ENCODE data around the gene SLC12A9. TPM values are rescaled to one million over a fixed set of nuclear protein-coding genes. Genes with fewer than 3 reads are reported as not detected.
"Not testable (repeated sequence)": the region's sequence is repeated elsewhere in the genome, so short reads cannot be mapped to it uniquely, and the experiment has no call there.

The SLC12A9 gene
- polyA plus RNA-seq, 3 donors: 27.1 to 37.7 (median 37.4) TPM

DNA sequence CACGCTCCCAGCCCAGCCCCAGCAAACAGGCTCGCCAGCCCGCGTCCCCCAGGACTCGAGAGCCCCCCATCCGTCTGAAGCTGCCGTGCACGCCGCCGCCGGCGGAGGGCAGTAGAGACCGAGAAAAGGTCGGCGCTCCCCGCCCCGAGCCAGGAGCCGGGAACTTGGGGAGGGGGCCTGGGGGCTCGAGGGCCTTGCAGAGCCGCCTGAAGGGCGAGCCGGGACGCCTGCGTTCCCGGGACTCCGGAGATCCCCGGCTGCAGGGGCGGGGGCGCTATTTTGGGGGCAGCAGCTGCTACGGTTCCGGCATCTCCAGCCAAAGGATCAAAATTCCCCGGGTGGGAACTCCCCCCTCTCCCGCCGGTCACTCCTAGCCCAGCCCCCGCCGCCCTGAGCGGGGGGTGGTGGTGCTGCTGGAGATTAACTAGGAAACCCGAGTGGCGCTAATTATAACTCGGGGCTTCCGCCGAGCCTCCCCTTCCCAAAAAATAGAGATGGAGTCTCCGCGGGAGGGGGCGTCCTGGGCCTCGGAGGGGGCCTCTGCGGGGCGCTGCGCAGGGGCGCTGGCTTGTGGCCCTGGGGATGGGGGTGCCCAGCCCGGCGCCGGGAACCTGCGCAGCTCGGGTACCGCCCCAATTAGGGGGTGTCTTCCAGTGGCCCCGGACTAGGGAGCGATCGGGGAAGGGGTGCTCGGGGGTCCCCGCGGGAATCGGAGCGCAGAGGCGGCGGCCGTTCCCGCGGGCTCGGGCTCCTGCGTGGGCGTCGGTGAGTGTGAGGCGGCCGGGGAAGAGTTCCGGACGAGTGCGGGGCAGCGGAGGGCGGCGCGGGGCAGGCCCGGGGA lies 42.6 kb downstream of the SLC12A9 start:
- DNase-seq: no peak

DNA sequence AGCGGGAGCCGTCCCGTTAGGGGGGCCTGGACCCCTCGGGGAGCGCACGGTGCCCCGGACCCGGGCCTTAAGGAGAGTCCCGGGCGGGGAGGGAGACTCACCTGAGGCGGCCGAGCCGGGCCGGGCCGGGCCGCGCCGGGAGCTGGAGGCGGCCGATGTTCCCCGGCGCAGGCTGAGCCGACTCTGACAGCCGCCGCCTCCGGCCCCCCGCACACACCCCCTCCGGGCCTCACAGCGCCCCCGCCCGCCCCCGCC lies 43.1 kb downstream of the SLC12A9 start, which contains the start of gene ACHE:
ACHE (minus strand) TSS at position 188 of the 255 bp plus-strand sequence. CDS start 1,656 bp downstream, outside the sequence.
- no peak for DNase-seq

DNA sequence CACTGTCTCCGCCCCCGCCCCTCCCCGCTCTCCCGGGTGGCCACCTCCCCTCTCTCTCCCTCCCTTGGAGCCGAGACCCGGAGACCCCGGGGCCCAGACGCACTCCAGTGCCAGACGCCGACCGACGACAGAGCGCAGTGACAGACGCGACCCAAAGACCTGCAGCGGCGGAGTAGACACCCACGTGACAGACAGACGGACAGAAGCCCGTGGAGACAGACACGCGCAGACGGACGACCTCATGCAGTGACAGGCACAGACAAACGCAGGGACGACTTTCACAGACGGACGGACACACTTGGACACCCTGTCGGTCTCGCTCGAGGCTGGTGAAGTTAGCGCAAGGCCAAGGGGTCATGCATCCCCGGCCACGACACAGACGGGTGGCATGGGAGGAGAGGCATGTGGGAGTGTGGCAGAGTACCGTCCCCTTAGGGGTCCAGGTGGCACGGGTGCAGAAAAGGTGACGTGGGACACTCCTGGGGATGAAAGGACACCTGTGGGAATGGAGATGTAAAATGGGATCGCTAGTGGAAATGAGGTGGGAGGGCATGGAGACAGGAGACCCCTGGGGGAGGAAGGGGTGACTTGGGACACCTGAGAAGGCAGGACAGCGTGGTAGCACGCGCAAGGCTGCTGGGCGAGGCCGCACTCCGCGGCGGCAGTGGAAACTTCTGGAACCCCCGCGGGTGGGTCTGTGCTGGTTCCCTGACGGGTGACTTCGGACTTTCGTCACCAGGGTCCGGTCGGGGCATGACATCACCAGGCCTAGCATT lies 43.6 kb downstream of the SLC12A9 start:
- no peak for DNase-seq

DNA sequence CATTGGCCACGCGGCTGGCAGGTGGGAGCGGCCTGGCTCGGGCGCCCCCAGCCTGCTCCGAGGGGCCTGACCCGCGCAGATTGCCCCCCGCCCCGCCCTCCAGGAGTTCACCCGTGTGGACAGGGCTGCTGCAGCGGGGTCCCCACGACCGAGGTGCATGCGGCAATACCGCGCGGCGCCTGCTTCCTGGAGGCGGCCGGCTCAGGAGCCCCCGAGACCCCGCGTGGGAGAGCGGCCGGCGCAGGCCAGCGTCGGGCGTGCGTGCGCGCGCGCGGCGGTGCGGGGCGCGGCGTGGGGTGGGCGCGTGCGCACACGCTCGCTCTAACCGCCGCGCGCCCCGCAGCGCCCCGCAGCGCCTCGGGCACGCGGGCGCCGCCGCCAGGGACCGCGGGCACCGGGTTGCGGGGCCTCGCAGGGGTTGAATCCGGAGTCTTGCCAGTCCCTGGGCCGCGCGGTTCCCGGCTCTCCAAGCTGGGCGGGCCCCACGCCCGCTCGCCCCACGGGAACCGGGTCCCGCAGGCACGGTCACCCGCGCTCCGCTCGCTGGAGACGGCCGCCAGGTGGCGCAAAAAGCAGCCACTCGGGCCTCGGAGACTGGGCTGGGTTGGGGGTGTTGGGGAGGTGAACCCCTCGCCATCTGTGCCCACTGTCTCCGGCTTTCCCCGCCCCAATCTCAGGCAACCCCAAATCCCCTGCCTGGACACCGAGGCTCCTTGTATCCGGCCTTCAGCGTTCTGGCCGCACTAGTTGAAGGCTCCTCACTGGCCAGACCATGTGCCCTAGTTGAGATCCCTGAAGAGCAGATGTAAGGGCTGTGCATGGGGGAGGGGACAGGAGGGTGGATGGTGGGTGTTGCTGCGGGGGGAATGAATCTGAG lies 44.5 kb downstream of the SLC12A9 start:
- no peak for DNase-seq

DNA sequence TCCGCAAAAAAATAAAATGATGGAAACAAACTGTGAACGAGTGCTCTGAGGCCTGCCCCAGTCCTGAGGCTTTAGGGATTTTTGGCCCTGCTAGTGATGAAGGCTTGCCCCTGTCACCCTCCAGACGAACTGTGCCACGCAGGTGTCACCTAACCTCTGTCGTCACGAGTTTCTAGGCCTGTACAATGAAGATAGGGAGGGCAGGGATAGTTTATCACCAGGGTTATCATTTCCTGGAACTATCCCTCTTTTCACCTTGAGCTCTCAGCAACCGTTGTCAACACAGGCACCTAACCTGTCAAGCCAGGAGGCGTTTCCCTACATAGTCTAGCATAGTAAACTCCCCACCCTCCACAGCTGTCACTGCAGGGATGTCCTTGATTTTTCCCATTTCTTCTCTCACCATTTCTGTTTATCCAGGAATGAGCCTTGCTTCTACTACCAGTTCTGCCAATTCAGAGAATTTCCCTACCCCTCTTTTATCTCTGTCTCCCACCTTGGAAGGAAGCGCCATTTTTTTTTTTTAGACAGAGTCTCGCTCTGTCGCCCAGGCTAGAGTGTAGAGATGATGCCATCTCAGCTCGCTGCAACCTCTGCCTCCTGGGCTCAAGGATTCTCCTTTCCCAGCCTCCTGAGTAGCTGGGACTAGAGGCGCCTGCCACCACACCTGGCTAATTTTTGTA lies 45.4 kb downstream of the SLC12A9 start:
- no peak for DNase-seq

DNA sequence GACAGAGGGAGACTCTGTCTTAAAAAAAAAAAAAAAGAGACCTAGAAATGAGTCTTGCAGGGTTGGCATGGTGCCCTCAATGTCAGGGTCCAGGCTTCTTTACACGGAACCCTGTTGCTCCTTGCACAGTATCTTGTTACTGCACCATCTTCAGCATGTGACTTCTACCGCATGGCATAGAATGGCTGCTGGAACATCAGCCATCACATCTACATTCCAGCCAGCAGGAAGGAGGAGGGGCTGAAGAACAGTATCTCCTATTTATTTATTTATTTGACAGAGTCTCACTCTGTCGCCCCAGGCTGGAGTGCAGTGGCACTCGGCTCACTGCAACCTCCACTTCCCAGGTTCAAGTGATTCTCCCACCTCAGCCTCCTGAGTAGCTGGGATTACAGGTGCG lies 46.9 kb downstream of the SLC12A9 start:
- no peak for DNase-seq

DNA sequence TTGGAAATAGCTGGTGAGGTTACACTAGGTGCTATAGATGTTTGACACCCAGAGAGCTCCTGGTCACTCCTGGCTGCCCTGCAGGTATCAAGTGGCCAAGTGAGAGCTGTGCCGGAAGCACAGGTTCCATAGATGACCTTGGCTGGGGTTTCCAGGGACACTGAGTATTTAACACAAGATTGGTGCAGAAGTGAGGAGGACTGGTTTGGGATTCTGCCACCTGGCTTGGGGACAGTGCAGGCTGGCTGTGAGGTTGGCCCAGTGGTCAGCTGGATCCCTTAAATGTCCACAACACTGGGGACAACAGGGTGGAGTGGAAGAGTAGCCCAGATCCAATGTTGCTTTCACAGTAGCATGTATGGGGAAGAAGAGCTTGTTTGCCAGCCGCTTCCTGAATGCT lies 48.5 kb downstream of the SLC12A9 start:
- DNase-seq: no peak

DNA sequence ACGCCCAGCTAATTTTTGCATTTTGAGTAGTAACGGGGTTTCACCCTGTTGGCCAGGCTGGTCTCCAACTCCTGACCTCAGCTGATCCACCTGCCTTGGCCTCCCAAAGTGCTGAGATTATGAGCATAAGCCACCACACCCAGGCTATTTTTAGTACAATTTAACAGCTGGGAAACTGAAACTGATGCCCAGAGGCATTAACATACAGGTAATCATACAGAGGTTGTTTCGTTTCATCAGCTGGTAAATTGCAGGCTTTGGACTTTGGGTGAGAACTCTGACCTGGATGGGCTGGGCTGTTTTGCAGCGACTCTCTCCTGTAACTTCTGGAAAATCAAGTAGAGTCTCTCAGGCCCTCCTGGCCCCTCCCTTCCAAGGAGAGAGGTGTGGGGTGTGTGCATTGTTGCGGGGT lies 49.4 kb downstream of the SLC12A9 start:
- no peak for DNase-seq

DNA sequence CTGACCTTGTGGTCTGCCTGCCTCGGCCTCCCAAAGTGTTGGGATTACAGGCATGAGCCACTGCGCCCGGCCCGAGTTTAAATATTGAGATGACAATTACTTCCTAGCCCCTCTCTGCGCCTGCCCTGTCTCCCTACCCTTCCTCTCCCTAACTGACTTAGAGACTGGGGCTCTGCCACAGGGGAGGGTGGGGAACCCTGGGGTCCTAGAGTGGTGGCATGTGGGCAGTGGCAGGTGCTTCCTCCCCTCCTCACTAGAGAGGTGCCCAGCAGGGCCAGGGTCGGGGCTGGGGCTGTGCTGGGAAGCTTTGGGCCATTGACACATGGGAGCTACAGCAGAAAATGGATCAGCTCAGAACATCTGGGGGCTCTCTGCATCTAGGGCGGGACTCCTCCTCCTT lies 50.1 kb downstream of the SLC12A9 start:
- DNase-seq: no peak

DNA sequence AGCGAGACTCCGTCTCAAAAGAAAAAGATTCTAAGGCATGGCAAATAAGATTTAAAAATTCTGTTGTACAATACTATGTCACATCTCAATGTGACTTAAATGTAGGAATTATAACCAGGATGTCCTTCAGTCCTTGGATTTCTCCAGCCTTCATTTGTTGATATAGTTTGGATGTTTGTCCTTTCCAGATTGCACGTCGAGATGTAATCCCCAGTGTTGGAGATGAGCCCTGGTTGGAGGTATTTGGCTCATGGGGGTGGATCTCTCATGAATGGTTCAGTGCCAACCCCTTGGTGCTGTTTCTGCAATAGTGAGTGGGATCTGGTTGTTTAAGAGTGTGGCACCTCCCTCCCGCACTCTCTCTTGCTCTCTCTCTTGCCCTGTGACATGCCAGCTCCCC lies 56.0 kb downstream of the SLC12A9 start:
- DNase-seq: no peak

DNA sequence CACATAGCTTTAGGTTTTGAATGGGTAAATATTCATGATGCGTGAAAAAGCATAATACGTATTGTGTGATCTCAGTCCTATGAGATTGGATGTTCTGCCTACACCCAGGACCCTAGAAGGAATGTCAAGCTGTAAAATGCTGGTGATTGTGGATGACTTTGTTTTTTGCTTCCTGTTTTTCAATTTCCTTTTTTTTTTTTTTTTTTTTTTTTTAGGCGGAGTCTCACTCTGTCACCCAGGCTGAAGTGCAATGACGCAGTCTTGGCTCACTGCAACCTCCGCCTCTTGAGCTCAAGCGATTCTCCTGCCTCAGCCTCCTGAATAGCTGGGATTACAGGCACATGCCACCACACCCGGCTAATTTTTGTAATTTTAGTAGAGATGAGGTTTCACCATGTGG lies 57.9 kb downstream of the SLC12A9 start:
- DNase-seq: not testable (repeated sequence)

DNA sequence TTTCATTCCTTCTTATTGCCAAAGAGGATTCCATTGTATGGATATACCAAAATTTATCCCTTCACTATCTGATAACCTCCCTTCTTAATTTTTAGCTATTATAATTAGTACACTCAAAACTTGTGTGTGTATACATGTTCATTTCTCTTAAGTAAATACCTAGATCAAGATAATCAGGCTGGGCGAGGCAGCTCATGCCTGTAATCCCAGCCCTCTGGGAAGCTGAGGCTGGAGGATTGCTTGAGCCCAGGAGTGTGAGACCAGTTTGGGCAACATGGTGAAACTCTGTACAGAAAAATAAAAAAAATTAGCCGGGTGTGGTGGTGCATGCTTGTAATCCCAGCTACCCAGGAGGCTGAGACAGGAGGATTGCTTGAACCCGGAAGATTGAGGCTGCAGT lies 59.0 kb downstream of the SLC12A9 start:
- no peak for DNase-seq

DNA sequence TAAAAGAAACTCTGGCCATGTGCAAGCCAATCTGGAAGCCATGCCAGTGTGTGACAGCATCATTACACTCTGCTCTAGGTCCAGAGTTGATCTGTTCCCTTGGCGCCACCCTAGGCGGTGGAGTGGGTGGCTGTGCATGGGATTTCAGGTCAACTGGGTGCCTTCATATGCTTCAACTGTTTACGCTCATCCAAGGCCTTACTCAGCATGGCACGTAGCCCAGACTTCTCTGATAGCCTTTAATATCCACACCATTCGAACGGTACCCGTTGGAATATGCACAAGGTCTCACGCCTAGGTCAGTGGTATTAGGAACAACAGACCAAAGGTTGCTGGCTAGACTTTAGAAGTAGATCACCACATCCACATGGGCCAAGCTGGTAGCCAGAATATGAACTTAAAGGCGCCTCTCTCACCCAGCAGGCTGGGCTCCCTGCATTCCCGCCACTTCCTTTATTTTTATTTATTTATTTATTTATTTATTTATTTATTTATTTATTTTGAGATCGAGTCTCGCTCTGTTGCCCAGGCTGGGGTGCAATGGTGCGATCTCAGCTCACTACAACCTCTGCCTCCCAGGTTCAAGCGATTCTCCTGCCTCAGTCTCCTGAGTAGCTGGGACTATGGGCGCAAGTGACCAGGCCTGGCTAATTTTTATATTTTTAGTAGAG lies 61.8 kb downstream of the SLC12A9 start:
- DNase-seq: no peak

DNA sequence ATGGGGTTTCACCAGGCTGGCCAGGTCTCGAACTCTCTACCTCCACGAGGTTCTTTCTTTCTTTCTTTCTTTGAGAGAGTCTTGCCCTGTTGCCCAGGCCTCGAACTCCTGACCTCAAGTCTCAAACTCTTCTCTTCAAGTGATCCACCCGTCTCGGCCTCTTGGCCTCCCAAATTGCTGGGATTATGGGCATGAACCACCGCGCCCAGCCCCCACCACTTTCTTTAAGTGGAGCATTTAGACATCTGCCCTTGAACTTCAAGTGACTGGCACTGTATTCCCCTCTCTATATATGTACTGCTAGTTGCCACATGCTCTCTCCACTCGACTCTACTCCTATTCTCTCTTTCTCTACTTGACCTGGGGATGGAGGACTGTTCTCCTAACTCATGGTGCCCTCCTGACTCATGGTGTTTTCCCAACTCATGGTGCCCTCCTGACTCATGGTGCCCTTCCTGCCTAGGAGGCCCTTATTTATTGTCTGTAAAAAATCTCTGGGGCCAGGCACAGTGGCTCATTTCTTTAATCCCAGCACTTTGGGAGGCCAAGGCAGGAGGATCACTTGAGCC lies 62.5 kb downstream of the SLC12A9 start:
- DNase-seq: no peak

Other genes with a start within 250 kb of the SLC12A9 start
- gene MOSPD3, start 240.2 kb upstream of the SLC12A9 start, polyA plus RNA-seq (ENCODE audit: insufficient read length in 3 of 3): 10 to 100 TPM; 26.8 to 31.5 (median 30.3) TPM
- gene TFR2, start 211.2 kb upstream of the SLC12A9 start, polyA plus RNA-seq (ENCODE audit: insufficient read length in 3 of 3): 1 to 10 TPM in 2 of 3 donors, under 1 TPM in 1; 0.80 to 1.2 (median 1.1) TPM
- gene ACTL6B, start 196.3 kb upstream of the SLC12A9 start, polyA plus RNA-seq (ENCODE audit: insufficient read length in 3 of 3): under 1 TPM in 1 of 3 donors, not detected in 2; 0.09 TPM
- gene GNB2, start 179.0 kb upstream of the SLC12A9 start, polyA plus RNA-seq (ENCODE audit: insufficient read length in 3 of 3): 100 to 1,000 TPM; 195 to 236 (median 231) TPM
- gene GIGYF1, start 158.5 kb upstream of the SLC12A9 start, polyA plus RNA-seq (ENCODE audit: insufficient read length in 3 of 3): 10 to 100 TPM; 44.1 to 63.6 (median 52.7) TPM
- gene POP7, start 146.6 kb upstream of the SLC12A9 start, polyA plus RNA-seq (ENCODE audit: insufficient read length in 3 of 3): 10 to 100 TPM; 29.4 to 33.3 (median 32.6) TPM
- gene EPO, start 132.2 kb upstream of the SLC12A9 start, polyA plus RNA-seq (ENCODE audit: insufficient read length in 3 of 3): under 1 TPM in 2 of 3 donors, not detected in 1; 0.16 to 0.34 TPM
- under 1 TPM in 2 of 3 donors, not detected in 1; 0.04 to 0.10 TPM for gene ZAN, start 119.1 kb upstream of the SLC12A9 start, polyA plus RNA-seq (ENCODE audit: insufficient read length in 3 of 3)
- 100 to 1,000 TPM in 1 of 3 donors, 10 to 100 TPM in 2; 93.3 to 102 (median 98.9) TPM for gene EPHB4, start 25.2 kb upstream of the SLC12A9 start, polyA plus RNA-seq (ENCODE audit: insufficient read length in 3 of 3)
- gene TRIP6, start 14.7 kb downstream of the SLC12A9 start, polyA plus RNA-seq (ENCODE audit: insufficient read length in 3 of 3): 10 to 100 TPM; 87.0 to 96.8 (median 96.6) TPM
- gene SRRT, start 22.4 kb downstream of the SLC12A9 start, polyA plus RNA-seq (ENCODE audit: insufficient read length in 3 of 3): 100 to 1,000 TPM; 188 to 206 (median 191) TPM
- 1 to 10 TPM; 2.4 to 4.1 (median 3.1) TPM for gene UFSP1, start 37.0 kb downstream of the SLC12A9 start, polyA plus RNA-seq (ENCODE audit: insufficient read length in 3 of 3)
- 1 to 10 TPM; 5.0 to 5.9 (median 5.3) TPM for gene ACHE, start 43.2 kb downstream of the SLC12A9 start, polyA plus RNA-seq (ENCODE audit: insufficient read length in 3 of 3)
- 1 to 10 TPM in 1 of 3 donors, under 1 TPM in 2; 0.59 to 1.1 (median 0.97) TPM for gene MUC3A, start 96.8 kb downstream of the SLC12A9 start, polyA plus RNA-seq (ENCODE audit: insufficient read length in 3 of 3)
- under 1 TPM; 0.01 to 0.38 (median 0.06) TPM for gene MUC12, start 116.9 kb downstream of the SLC12A9 start, polyA plus RNA-seq (ENCODE audit: insufficient read length in 3 of 3)
- not detected for gene MUC17, start 167.4 kb downstream of the SLC12A9 start, polyA plus RNA-seq (ENCODE audit: insufficient read length in 3 of 3)
- gene TRIM56, start 232.8 kb downstream of the SLC12A9 start, polyA plus RNA-seq (ENCODE audit: insufficient read length in 3 of 3): 10 to 100 TPM; 14.5 to 23.2 (median 21.9) TPM